ENCODE data around the gene NGB.

NGB gene

DNA sequence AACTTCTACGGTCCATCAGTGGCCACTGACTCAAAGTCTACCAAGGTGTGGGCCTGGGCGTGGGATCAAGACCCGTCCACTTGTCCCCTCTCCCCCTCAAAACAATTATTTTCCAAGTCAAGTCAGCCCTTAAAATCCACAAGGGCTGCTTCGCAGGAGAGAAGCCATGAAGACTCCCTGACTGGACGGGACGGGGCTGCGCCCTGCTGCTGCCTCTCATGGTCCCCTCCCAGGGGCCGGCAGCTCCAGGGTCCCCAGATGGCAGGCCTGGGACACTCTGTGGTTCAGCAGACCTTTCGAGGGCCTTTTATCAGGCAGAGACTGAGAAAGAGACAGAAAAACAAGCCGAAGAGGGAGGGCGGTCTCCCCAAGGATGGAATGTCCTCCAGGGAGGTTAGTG, 10.8 kb downstream of the NGB start:
- Histone ChIP-seq H2AFZ (ENCODE audit: low read length) (no peak overlapping the region), H3K9me2 (replicated peaks; ENCODE audit: low read depth, low read length) (no peaks in the 10 kb centered on the region)

DNA sequence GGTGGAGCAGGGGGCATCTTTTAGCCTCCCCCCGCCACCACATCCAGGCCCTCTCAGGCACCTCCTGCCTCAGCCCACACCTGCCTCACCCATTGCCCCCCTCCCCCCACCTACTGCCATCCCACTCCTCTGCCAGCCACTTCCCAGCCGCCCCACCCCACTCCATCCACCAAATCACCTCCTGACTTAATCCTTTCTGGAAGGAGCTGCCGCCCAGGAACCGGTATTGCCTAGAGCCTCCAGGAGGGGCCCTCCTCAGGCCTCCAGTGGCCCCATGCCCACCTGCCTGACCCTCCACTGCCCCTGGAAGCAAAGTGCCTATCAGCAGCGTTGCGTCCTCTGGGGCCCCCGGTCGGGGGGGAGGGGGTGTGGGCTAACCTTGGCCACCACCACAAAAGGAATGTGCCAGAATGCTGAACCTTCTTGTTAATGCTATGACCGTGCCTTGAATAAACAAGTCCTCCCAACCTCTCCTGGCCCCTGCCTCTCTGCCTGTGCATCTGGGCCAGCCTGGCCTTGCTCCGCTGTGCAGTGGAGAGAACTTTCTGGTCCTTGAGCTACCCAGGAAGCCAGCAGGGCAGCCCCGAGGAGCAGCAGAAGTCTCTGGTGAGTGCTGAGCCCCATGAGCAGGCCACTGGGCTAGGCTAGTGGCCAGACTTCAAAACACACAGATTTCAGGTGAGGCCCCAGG, 11.8 kb downstream of the NGB start:
- H3K9me3 ChIP-seq (ENCODE audit: insufficient read depth, low read depth, low read length), result no peaks in the 10 kb centered on the region
- no peak overlapping the region for H3K4me2 ChIP-seq (ENCODE audit: low read depth, low read length, poor library complexity, severe bottlenecking)
- H3K36me3 ChIP-seq (ENCODE audit: insufficient read depth, low read length), result no peaks in the 10 kb centered on the region
- no peak overlapping the region for H3K9ac ChIP-seq (ENCODE audit: low read depth, low read length, poor library complexity, severe bottlenecking)
- H2AFZ ChIP-seq (ENCODE audit: low read length), result no peak overlapping the region
- no peaks in the 10 kb centered on the region for H3K4me1 ChIP-seq (ENCODE audit: insufficient read depth, low read length, poor library complexity, severe bottlenecking)
- no peak for TF ChIP-seq EZH2phosphoT487 (IDR thresholded peaks at IDR 0.05; ENCODE audit: borderline replicate concordance)
- TF ChIP-seq, protein P1, sequence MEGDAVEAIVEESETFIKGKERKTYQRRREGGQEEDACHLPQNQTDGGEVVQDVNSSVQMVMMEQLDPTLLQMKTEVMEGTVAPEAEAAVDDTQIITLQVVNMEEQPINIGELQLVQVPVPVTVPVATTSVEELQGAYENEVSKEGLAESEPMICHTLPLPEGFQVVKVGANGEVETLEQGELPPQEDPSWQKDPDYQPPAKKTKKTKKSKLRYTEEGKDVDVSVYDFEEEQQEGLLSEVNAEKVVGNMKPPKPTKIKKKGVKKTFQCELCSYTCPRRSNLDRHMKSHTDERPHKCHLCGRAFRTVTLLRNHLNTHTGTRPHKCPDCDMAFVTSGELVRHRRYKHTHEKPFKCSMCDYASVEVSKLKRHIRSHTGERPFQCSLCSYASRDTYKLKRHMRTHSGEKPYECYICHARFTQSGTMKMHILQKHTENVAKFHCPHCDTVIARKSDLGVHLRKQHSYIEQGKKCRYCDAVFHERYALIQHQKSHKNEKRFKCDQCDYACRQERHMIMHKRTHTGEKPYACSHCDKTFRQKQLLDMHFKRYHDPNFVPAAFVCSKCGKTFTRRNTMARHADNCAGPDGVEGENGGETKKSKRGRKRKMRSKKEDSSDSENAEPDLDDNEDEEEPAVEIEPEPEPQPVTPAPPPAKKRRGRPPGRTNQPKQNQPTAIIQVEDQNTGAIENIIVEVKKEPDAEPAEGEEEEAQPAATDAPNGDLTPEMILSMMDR (conservative IDR thresholded peaks at IDR 0.05; ENCODE audit: low read length), result no peak
- no peaks in the 10 kb centered on the region for H3F3A ChIP-seq (ENCODE audit: low read depth)
- no peaks in the 10 kb centered on the region for H3K27me3 ChIP-seq (ENCODE audit: insufficient read depth, low read length, poor library complexity, severe bottlenecking)
- no peaks in the 10 kb centered on the region for H3K79me2 ChIP-seq (ENCODE audit: insufficient read depth, low read length)
- no peaks in the 10 kb centered on the region for H3K9me2 ChIP-seq (replicated peaks; ENCODE audit: low read depth, low read length)
- H3K4me3 ChIP-seq (ENCODE audit: low read length, poor library complexity, severe bottlenecking), result no peak overlapping the region
- H4K20me1 ChIP-seq (ENCODE audit: insufficient read depth, low read length, poor library complexity, severe bottlenecking), result no peaks in the 10 kb centered on the region

More for the DNA sequence above, 10.8 kb downstream of the NGB start:
- Histone ChIP-seq H3K4me1 (ENCODE audit: insufficient read depth, low read length, poor library complexity, severe bottlenecking) (peaks cover 2% of the 10 kb centered on the region), H3K9ac (ENCODE audit: low read depth, low read length, poor library complexity, severe bottlenecking) (no peak overlapping the region), H3K27me3 (ENCODE audit: insufficient read depth, low read length, poor library complexity, severe bottlenecking) (no peaks in the 10 kb centered on the region), H3K4me2 (ENCODE audit: low read depth, low read length, poor library complexity, severe bottlenecking) (no peak overlapping the region), H3K79me2 (ENCODE audit: insufficient read depth, low read length) (no peaks in the 10 kb centered on the region), H3K4me3 (ENCODE audit: low read length, poor library complexity, severe bottlenecking) (no peak overlapping the region), H3K36me3 (ENCODE audit: insufficient read depth, low read length) (no peaks in the 10 kb centered on the region), H3F3A (ENCODE audit: low read depth) (no peaks in the 10 kb centered on the region), H3K9me3 (ENCODE audit: insufficient read depth, low read depth, low read length) (no peaks in the 10 kb centered on the region), H4K20me1 (ENCODE audit: insufficient read depth, low read length, poor library complexity, severe bottlenecking) (no peaks in the 10 kb centered on the region)
- TF ChIP-seq, protein P1 (conservative IDR thresholded peaks at IDR 0.05; ENCODE audit: low read length), result no peak
- no peak for TF ChIP-seq EZH2phosphoT487 (IDR thresholded peaks at IDR 0.05; ENCODE audit: borderline replicate concordance)

DNA sequence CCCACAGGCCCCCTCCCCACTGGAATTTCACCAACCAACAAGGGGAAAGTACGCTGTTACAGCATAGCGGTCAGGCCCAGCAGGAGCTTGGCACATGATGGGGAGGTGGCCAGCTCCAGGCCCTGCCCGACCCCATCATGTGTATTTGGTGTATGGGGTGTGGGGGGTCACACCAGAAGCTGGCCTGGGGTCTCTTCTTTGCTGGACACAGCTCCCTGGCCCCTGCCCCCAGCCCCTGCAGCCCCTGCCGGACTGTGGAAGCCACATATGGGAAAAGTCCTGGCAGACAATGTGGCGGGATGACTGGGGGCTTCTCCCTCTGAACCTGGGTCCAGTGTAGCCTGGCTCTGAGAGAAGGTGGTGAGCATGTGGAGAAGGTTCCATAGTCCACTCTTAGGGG, 12.4 kb downstream of the NGB start:
- H3K4me3 ChIP-seq (ENCODE audit: low read length, poor library complexity, severe bottlenecking), result no peak overlapping the region
- TF ChIP-seq, protein P1 (conservative IDR thresholded peaks at IDR 0.05; ENCODE audit: low read length), result no peak
- TF ChIP-seq EZH2phosphoT487 (IDR thresholded peaks at IDR 0.05; ENCODE audit: borderline replicate concordance), result no peak
- H3K9me2 ChIP-seq (replicated peaks; ENCODE audit: low read depth, low read length), result no peaks in the 10 kb centered on the region
- no peaks in the 10 kb centered on the region for H3K9me3 ChIP-seq (ENCODE audit: insufficient read depth, low read depth, low read length)
- H3K9ac ChIP-seq (ENCODE audit: low read depth, low read length, poor library complexity, severe bottlenecking), result no peak overlapping the region
- no peaks in the 10 kb centered on the region for H3K4me1 ChIP-seq (ENCODE audit: insufficient read depth, low read length, poor library complexity, severe bottlenecking)
- no peak overlapping the region for H3K4me2 ChIP-seq (ENCODE audit: low read depth, low read length, poor library complexity, severe bottlenecking)
- H3K36me3 ChIP-seq (ENCODE audit: insufficient read depth, low read length), result no peaks in the 10 kb centered on the region
- no peaks in the 10 kb centered on the region for H3F3A ChIP-seq (ENCODE audit: low read depth)
- H2AFZ ChIP-seq (ENCODE audit: low read length), result no peak overlapping the region
- H3K79me2 ChIP-seq (ENCODE audit: insufficient read depth, low read length), result no peaks in the 10 kb centered on the region
- H4K20me1 ChIP-seq (ENCODE audit: insufficient read depth, low read length, poor library complexity, severe bottlenecking), result no peaks in the 10 kb centered on the region
- no peaks in the 10 kb centered on the region for H3K27me3 ChIP-seq (ENCODE audit: insufficient read depth, low read length, poor library complexity, severe bottlenecking)

All from Loucy (cell line).